Measurements from ENCODE around the gene LACTB.

DNA sequence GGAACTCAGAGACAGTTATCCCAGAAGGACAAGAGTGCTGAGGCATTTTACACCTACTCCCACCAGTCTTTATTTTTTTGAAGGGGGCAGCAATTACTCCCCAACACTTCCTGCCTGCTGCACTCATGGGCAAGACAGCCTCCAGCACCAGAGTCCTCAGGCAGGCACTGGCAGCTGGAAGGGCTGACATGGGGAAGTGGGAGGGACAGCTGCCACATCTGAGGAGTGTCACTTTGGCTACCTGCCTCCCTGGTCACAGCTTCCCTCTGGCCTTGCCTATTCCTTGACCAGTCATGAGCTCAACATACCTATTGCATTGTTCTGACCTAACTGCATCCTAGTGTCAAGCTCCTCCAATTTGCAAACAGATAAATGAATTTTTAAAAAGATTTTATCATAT lies 10.2 kb upstream of the LACTB start:
- TF ChIP-seq CTCF (IDR thresholded peaks at IDR 0.05): no peak
- no peak for TF ChIP-seq POLR2A (IDR thresholded peaks at IDR 0.05)

All from Peyer's patch (tissue), 4 donors.